Activated CD4-positive, CD25-positive, alpha-beta regulatory T cell treated with anti-CD3 and anti-CD28 coated beads, Interleukin-2, amount 50 U/mL, for 24 hours (primary cell): ENCODE data around the gene NUP62.

Experiments
- ATAC-seq, 2 donors: fragments of 150-1000 bp; cut with Tn5 transposase; one replicate each; pipeline ENCODE4 v1.10.0; 2021; ENCODE audit warnings: mild to moderate bottlenecking in 1 of 2, moderate library complexity in 1 of 2

The NUP62 gene

GRCh38 chr19:49924004-49924880 lies 5.1 kb downstream of the NUP62 start:
- no peak for ATAC-seq

- ATAC-seq, result no peak
Observed at GRCh38 chr19:49923055-49924003, 6.0 kb downstream of the NUP62 start.

GRCh38 chr19:49921871-49922795 lies 7.2 kb downstream of the NUP62 start:
- ATAC-seq, result peak in 1 of 2 donors; percentile 32

GRCh38 chr19:49920624-49921363 lies 8.5 kb downstream of the NUP62 start:
- no peak for ATAC-seq

GRCh38 chr19:49918089-49918488 lies 11.2 kb downstream of the NUP62 start:
- ATAC-seq, result no peak

- ATAC-seq, result peak in 1 of 2 donors; percentile 9
Observed at GRCh38 chr19:49916839-49917733, 12.2 kb downstream of the NUP62 start.

- ATAC-seq, result no peak
Observed at GRCh38 chr19:49915271-49915670, 14.0 kb downstream of the NUP62 start.

GRCh38 chr19:49913720-49914119 lies 15.6 kb downstream of the NUP62 start:
- no peak for ATAC-seq

- ATAC-seq, result no peak
Observed at GRCh38 chr19:49912965-49913685, 16.2 kb downstream of the NUP62 start.

- peak; percentile 75 to 88 for ATAC-seq
Observed at GRCh38 chr19:49911381-49912145, 17.7 kb downstream of the NUP62 start.

- ATAC-seq, result no peak
Observed at GRCh38 chr19:49910179-49910578, 19.1 kb downstream of the NUP62 start.

GRCh38 chr19:49908480-49909420 lies 20.6 kb downstream of the NUP62 start:
- no peak for ATAC-seq

- ATAC-seq, result no peak
Observed at GRCh38 chr19:49907745-49908446, 21.4 kb downstream of the NUP62 start.

GRCh38 chr19:49906879-49907564 lies 22.3 kb downstream of the NUP62 start:
- no peak for ATAC-seq

- ATAC-seq, result no peak
Observed at GRCh38 chr19:49904136-49904535, 25.2 kb downstream of the NUP62 start.

- ATAC-seq, result peak; percentile 60 to 70
Observed at GRCh38 chr19:49896863-49897621, 32.3 kb downstream of the NUP62 start, which contains the start of gene IL4I1. Gene IL4I1, minus strand, starts transcription at chr19:49896887. Its CDS starts 727 bp downstream, at chr19:49896160.
